GOT3 (cell line): ENCODE data around the gene TTC23L.

ENCODE experiments used
- DNase-seq: peaks from one replicate; lab custom pipeline; 2025; ENCODE audit warnings: mixed read lengths; lab: John Stamatoyannopoulos, UW

Gene TTC23L

GRCh38 chr5:34833090-34833489, 5.9 kb upstream of the TTC23L start:
- no peak for DNase-seq

GRCh38 chr5:34833976-34834793, 4.8 kb upstream of the TTC23L start:
- DNase-seq, result no peak

- DNase-seq, result no peak
Observed at GRCh38 chr5:34834794-34835089, 4.2 kb upstream of the TTC23L start.

- DNase-seq, result no peak
Observed at GRCh38 chr5:34835664-34836063, 3.3 kb upstream of the TTC23L start.

GRCh38 chr5:34841816-34842215, 2.9 kb downstream of the TTC23L start:
- no peak for DNase-seq

GRCh38 chr5:34842554-34842953, 3.6 kb downstream of the TTC23L start:
- DNase-seq, result no peak

- no peak for DNase-seq
Observed at GRCh38 chr5:34843497-34843896, 4.5 kb downstream of the TTC23L start.

GRCh38 chr5:34844106-34844505, 5.1 kb downstream of the TTC23L start:
- DNase-seq, result no peak

GRCh38 chr5:34844999-34845398, 6.0 kb downstream of the TTC23L start:
- no peak for DNase-seq

GRCh38 chr5:34847056-34847455, 8.1 kb downstream of the TTC23L start:
- DNase-seq, result no peak

GRCh38 chr5:34847552-34847951, 8.6 kb downstream of the TTC23L start:
- DNase-seq, result no peak

GRCh38 chr5:34848230-34848629, 9.3 kb downstream of the TTC23L start:
- DNase-seq, result no peak

GRCh38 chr5:34849253-34849652, 10.3 kb downstream of the TTC23L start:
- no peak for DNase-seq

- no peak for DNase-seq
Observed at GRCh38 chr5:34854459-34855174, 15.7 kb downstream of the TTC23L start.

GRCh38 chr5:34857161-34857560, 18.2 kb downstream of the TTC23L start:
- no peak for DNase-seq

- DNase-seq, result no peak
Observed at GRCh38 chr5:34857894-34858293, 18.9 kb downstream of the TTC23L start.

GRCh38 chr5:34858790-34859189, 19.8 kb downstream of the TTC23L start:
- DNase-seq, result no peak

- DNase-seq, result no peak
Observed at GRCh38 chr5:34859253-34859652, 20.3 kb downstream of the TTC23L start.

- DNase-seq, result no peak
Observed at GRCh38 chr5:34863946-34864345, 25.0 kb downstream of the TTC23L start.

GRCh38 chr5:34865091-34865490, 26.1 kb downstream of the TTC23L start:
- no peak for DNase-seq

GRCh38 chr5:34866989-34867471, 28.1 kb downstream of the TTC23L start:
- DNase-seq, result no peak

GRCh38 chr5:34867660-34868059, 28.7 kb downstream of the TTC23L start:
- no peak for DNase-seq

- DNase-seq, result no peak
Observed at GRCh38 chr5:34868791-34869190, 29.8 kb downstream of the TTC23L start.

GRCh38 chr5:34869256-34869655, 30.3 kb downstream of the TTC23L start:
- DNase-seq, result no peak
